Small intestine (tissue), 7 donors: ENCODE measurements around the gene ATP8A2. TPM values are rescaled to one million over a fixed set of nuclear protein-coding genes. Genes with fewer than 3 reads are reported as not detected.

Experiments
- DNase-seq, 2 donors: peaks; one replicate each; pipeline versions ENCODE4 v3.0.0 to v3.0.0-alpha.2; 2013
- FAIRE-seq: peaks from 2 replicates; lab custom pipeline; 2012; peaks lifted over from hg19 to GRCh38; lab: Jason Lieb, UNC
- H3K27ac ChIP-seq, 3 donors: one replicate each; pipeline ENCODE4 v1.5.1; 2013; ENCODE audit warnings: low read length in 2 of 3, mild to moderate bottlenecking in 2 of 3, control low read depth in 1 of 3, inconsistent platforms in 1 of 3, low read depth in 1 of 3, moderate library complexity in 1 of 3
- H3K27me3 ChIP-seq, 3 donors: one replicate each; pipeline ENCODE4 v1.6.1; 2013; ENCODE audit warnings: low read length in 3 of 3, inconsistent platforms in 1 of 3; ENCODE audit not compliant: control insufficient read depth in 3 of 3, insufficient read depth in 3 of 3
- H3K36me3 ChIP-seq, 3 donors: one replicate each; pipeline ENCODE4 v1.6.1; 2013; ENCODE audit warnings: low read length in 3 of 3, inconsistent platforms in 1 of 3, low read depth in 1 of 3, mild to moderate bottlenecking in 1 of 3, moderate library complexity in 1 of 3; ENCODE audit not compliant: control insufficient read depth in 3 of 3, insufficient read depth in 2 of 3
- H3K4me1 ChIP-seq, 3 donors: one replicate each; pipeline ENCODE4 v1.6.1; 2013; ENCODE audit warnings: low read length in 2 of 3, inconsistent platforms in 1 of 3, low read depth in 1 of 3, mild to moderate bottlenecking in 1 of 3, moderate library complexity in 1 of 3; ENCODE audit not compliant: control insufficient read depth in 3 of 3, insufficient read depth in 2 of 3
- H3K4me3 ChIP-seq, 3 donors: one replicate each; pipeline ENCODE4 v1.5.1; 2013; ENCODE audit warnings: low read length in 3 of 3, control low read depth in 1 of 3, inconsistent platforms in 1 of 3, low read depth in 1 of 3, mild to moderate bottlenecking in 1 of 3, moderate library complexity in 1 of 3
- H3K9me3 ChIP-seq, 2 donors: one replicate each; pipeline ENCODE4 v1.6.1; 2013; ENCODE audit warnings: low read depth in 1 of 2, low read length in 1 of 2; ENCODE audit not compliant: control insufficient read depth in 2 of 2, insufficient read depth in 1 of 2
- WGBS, 3 donors: extraction: QIAGEN DNeasy Blood & Tissue Kit; methylation state at CpG; one replicate each; pipeline ENCODE4 v1.1.7; 2013; 5-methylcytosine and 5-hydroxymethylcytosine counted together
- polyA plus RNA-seq, 4 donors: library from polyadenylated mRNA; stranded (reverse) in 3 of 4; unstranded in 1 of 4; fragments of 200-250 nt in 3 of 4; fragments of 120-200 nt in 1 of 4; gene quantifications; one replicate each; pipeline versions ENCODE4 v1.2.1 to v1.2.3, GENCODE V29; 2013
- donor health status: healthy with polysubstance abuse.
- donor health status: control.
- donor health status: control.
- donor health status: Bipolar disorder and iron deficiency.
- donor health status: healthy.

Gene ATP8A2
- polyA plus RNA-seq, 4 donors: 0.72 to 0.79 TPM; not detected in 2

DNA sequence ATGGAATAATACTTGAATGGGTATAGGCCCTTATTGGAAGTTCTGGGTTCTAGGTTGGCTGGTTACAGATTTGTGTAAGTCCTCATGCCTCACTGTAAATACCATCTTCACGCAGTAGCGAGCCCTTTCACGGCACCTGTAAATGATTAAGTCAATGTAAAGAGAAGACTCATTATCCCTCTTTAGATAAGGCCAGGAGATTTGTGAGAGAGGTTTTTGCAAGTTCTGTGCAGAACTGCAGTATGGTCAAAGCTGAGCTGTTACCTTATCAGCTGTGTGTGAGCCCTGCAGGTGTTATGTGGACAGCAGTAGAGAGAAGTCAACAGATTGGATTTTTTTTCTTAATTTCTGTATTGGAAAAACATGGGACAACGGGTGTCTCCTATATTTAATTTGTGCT lies 538.5 kb downstream of the ATP8A2 start:
- FAIRE-seq: no peak
- 27 to 64% (median 40%) methylated on average over 4 of the region's 4 CpGs for WGBS, 3 donors

DNA sequence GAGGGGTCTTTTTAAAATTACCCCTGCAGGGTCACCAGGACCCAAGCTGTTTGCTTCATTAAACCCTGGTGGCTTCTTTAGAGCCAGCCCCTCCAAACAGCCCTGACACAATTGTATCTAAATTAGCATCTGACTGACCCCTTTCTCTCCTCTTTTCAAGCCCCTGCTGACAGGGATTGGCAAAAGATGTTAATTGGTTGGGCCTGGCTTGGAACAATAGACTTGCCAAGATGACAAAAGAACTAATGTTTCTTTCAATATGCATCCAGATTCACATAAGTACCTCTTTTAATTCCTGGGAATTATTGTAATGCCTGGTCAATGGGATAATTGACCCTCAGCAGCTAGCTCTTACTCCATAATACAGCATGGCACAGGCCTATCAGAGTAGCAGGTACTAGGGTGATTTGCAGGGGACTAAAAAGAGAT lies 539.2 kb downstream of the ATP8A2 start:
- Histone ChIP-seq H3K4me3 (no peak overlapping the region), H3K4me1 (peaks cover 0 to 4% (median 0%) of the 10 kb centered on the region in 3 donors), H3K27ac (no peak overlapping the region), H3K36me3 (no peaks in the 10 kb centered on the region), H3K27me3 (no peaks in the 10 kb centered on the region), H3K9me3 (no peaks in the 10 kb centered on the region)
- FAIRE-seq (no peak), DNase-seq (no peak)

More for the DNA sequence above, 538.5 kb downstream of the ATP8A2 start:
- Histone ChIP-seq H3K36me3 (no peaks in the 10 kb centered on the region), H3K9me3 (no peaks in the 10 kb centered on the region), H3K4me1 (peaks cover 0 to 5% (median 0%) of the 10 kb centered on the region in 3 donors), H3K4me3 (no peak overlapping the region), H3K27me3 (no peaks in the 10 kb centered on the region), H3K27ac (no peak overlapping the region)
- peak in 1 of 2 donors; percentile 36 for DNase-seq

DNA sequence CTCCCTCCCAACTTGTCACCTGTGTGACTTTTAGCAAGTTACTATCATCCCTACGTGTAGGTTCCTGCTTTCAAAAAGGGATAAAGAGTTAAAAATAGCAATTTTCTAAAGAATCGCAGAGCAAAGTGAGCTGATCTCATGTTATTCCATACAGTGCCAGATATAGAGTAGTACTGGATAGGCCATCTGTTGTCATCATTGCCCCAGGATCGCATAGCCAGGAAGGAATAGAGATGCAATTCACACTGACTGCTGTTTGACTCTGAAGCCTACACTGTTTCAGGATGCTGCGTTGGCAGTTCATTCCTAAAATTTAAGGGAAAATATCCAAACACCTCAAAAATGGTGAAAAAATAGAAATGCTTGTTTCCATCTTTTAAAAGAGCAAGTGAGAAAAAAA lies 541.2 kb downstream of the ATP8A2 start:
- Histone ChIP-seq H3K4me1 (no peaks in the 10 kb centered on the region), H3K27ac (no peak overlapping the region), H3K36me3 (no peaks in the 10 kb centered on the region), H3K9me3 (no peaks in the 10 kb centered on the region), H3K4me3 (no peak overlapping the region), H3K27me3 (no peaks in the 10 kb centered on the region)
- WGBS, 3 donors: 85 to 93% (median 89%) methylated on average over 4 of the region's 4 CpGs
- FAIRE-seq (no peak), DNase-seq (no peak)

DNA sequence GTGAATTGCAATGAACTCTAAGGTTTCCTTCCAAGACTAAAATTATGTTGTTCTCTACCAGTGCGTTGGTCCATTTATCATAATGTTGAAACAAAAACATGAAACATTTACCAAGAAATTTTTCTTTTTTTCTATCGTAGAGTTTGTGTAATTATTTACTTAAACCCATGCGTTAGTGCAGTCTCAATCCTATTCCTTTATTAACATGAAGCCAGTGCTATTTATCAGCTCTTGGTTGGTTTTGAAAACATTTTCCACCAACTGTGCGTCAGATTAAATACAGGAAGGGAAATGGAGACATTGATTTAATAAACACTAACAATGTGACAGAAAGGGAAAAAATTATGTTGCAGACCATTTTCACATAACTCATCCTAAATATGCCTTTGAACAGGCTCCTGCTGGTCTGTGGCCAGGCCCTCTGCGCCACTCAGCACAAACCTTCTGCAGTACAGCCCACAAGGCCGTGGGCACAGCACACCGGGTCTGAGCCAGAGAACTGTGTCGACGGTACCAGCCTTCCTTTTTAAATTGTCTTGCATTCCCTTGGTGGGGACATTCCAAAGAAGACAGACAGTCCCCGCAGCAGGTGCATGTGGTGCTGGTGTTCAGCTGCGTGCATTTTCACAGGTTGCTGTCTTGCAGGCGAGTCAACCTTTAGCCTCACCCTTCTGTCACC lies 544.2 kb downstream of the ATP8A2 start:
- H3K27ac ChIP-seq: no peak overlapping the region
- no peaks in the 10 kb centered on the region for H3K4me1 ChIP-seq
- no peak for DNase-seq
- H3K9me3 ChIP-seq: no peaks in the 10 kb centered on the region
- H3K4me3 ChIP-seq: no peak overlapping the region
- WGBS, 3 donors: 73 to 80% (median 75%) methylated on average over 12 of the region's 12 CpGs
- no peaks in the 10 kb centered on the region for H3K27me3 ChIP-seq
- H3K36me3 ChIP-seq: no peaks in the 10 kb centered on the region
- FAIRE-seq: no peak

DNA sequence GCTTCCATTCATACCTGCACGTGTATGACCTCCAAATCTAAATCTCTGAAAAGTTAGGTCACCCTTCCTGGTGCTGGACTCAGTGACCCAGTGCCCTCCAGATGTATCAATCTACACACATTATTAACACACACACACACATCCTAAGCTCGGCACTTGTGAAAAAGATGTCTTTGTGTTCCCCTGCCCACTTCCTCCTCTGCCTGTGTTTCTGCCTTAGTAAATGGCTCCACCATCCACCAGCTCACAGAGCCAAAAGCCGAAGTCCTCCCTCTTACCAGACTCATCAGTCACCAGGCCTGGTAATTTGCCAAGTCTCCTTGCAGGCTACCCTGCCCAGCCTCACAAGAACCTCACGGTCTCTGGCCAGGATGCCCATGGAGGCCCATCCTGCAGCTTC lies 548.5 kb downstream of the ATP8A2 start:
- no peak overlapping the region for H3K27ac ChIP-seq
- no peak for FAIRE-seq
- H3K4me3 ChIP-seq: no peak overlapping the region
- H3K9me3 ChIP-seq: no peaks in the 10 kb centered on the region
- no peak for DNase-seq
- H3K27me3 ChIP-seq: no peaks in the 10 kb centered on the region
- no peaks in the 10 kb centered on the region for H3K36me3 ChIP-seq
- no peaks in the 10 kb centered on the region for H3K4me1 ChIP-seq
- WGBS, 3 donors: 47 to 81% (median 66%) methylated on average over 4 of the region's 4 CpGs

DNA sequence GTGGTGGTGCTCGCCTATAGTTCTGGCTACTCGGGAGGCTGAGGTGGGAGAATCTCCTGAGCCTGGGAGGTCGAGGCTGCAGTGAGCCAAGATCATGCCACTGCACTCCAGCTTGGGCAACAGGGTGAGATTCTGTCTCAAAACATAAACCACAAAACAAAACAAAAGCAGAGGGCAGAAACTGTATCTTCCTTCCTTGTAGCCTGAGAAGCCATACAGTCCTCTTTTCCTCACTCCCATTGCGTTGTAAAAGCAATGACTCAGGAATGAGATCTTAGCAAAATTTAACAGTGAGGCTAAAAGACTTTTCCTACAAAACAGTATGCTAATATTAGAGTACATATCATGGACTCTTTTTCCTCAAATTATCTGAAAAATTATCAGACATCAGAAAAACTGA lies 549.2 kb downstream of the ATP8A2 start:
- WGBS, 3 donors: 74 to 92% (median 78%) methylated on average over 4 of the region's 4 CpGs
- DNase-seq (no peak), FAIRE-seq (no peak)
- no peaks in the 10 kb centered on the region for H3K36me3 ChIP-seq
- no peak overlapping the region for H3K27ac ChIP-seq
- H3K4me1 ChIP-seq: no peaks in the 10 kb centered on the region
- H3K4me3 ChIP-seq: no peak overlapping the region
- H3K27me3 ChIP-seq: no peaks in the 10 kb centered on the region
- H3K9me3 ChIP-seq: no peaks in the 10 kb centered on the region

DNA sequence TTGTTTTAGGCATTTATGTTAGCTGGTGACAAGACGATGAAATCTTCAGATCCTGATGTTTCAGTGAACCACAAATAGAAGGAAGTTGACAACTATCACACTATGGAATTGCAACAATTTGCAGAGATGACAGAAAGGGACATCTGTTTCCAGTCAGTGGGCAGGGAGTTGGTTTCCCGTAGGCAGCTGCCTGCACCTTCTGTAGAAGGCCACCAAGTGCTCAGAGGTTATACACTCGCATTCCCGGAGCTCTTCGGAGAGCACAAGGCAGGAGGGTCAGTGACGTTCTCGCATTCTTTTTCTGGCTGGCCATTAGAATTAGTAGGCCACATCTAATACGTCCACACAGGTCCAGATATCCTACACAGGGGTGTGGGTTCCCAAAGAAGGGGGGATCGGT lies 550.6 kb downstream of the ATP8A2 start:
- H3K4me1 ChIP-seq: no peaks in the 10 kb centered on the region
- 75 to 84% (median 84%) methylated on average over 9 of the region's 9 CpGs for WGBS, 3 donors
- H3K27ac ChIP-seq: no peak overlapping the region
- H3K4me3 ChIP-seq: no peak overlapping the region
- H3K27me3 ChIP-seq: no peaks in the 10 kb centered on the region
- FAIRE-seq (no peak), DNase-seq (no peak)
- no peaks in the 10 kb centered on the region for H3K9me3 ChIP-seq
- no peaks in the 10 kb centered on the region for H3K36me3 ChIP-seq

DNA sequence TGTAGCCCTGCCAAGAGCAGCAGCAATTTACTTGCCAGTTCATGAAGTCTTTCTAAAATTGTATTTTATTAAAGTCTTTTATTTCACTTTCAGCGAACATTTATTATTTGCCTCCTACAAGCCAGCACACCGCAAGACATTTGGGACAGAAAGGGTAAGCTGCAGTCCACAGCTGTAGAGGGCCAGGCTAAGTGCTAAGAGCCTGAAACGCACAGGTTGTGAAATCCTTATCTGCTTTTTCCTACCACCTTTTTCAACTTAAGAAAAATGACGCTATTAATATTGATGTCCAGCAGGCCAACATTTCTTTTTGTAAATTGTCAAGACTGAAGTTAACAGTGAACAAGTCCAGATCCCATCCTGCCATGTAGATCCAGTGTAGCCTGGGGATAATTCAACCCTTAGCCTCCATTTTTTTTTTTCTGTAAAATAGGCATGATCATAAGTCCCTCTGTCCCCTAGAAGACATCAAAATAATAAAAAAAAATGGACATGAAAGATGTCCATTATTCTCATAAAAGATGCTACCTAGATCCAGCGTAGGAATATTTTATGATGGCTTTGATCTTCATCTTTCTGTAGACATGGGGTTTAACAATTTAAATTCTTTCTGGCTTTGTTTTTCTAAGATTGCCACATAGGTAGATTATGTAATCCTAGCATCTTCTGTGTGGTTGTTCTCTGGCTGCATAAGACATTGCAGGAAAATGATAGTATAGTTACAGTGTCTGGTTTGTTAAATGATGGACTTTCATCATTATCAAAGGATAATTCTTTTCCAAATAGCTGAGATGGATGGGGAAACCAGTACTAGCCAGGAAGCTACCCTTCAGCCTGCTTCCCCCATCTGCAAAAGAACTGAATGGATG lies 551.7 kb downstream of the ATP8A2 start:
- Histone ChIP-seq H3K4me3 (no peak overlapping the region), H3K27ac (no peak overlapping the region), H3K9me3 (no peaks in the 10 kb centered on the region), H3K36me3 (no peaks in the 10 kb centered on the region), H3K27me3 (no peaks in the 10 kb centered on the region), H3K4me1 (no peaks in the 10 kb centered on the region)
- DNase-seq: no peak
- WGBS, 3 donors: 78 to 82% (median 78%) methylated on average over 5 of the region's 5 CpGs
- FAIRE-seq: no peak
